ENCODE measurements around the gene RMRP. TPM values are rescaled to one million over a fixed set of nuclear protein-coding genes. Genes with fewer than 3 reads are reported as not detected.
A peak's percentile ranks its signal among the peaks of the same experiment; 100 is the strongest.

RMRP gene
- total and polyA plus RNA-seq, 4 donors, result 44.8 to 39,735 (median 15,277) TPM

DNA sequence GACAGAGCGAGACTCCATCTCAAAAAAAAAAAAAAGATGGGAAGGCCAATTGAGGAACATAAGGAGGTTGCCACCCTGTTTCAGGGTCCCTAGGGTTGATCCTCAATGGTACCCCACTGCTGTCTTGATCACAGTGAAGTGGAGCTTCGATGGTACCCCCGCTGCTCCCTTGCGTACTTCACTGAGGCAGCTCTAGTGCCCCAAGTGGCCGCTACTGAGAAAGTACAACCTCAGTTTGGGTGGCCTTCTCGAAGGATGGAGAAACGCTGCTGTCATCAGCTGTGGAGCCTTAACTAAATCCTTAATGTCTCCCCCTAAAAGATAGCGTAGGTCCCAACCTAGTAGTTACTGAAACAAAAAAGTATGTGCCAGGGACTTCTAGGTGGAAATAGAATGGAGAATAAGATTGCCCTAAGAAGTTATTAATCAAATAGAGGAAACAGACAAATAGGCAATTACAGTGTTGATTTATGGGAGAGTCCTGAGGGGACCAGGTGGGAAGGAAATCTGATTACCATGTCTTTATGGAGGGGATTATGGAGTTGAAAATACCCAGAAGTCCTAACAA, 46.5 kb downstream of the RMRP start:
- Histone ChIP-seq H3K27me3 (ENCODE audit: control insufficient read depth in 3 of 3, insufficient read depth in 3 of 3, low read length in 2 of 3) (peaks cover 0 to 2% (median 2%) of the 10 kb centered on the region in 3 donors), H3K4me1 (ENCODE audit: control insufficient read depth in 5 of 5, insufficient read depth in 5 of 5, low read length in 5 of 5) (peaks cover 0 to 8% (median 5%) of the 10 kb centered on the region in 5 donors), H3K36me3 (ENCODE audit: control insufficient read depth in 4 of 4, insufficient read depth in 4 of 4, low read length in 4 of 4) (peaks cover 2 to 23% (median 12%) of the 10 kb centered on the region in 4 donors), H3K9me3 (ENCODE audit: control insufficient read depth in 4 of 4, insufficient read depth in 3 of 4, low read length in 3 of 4) (no peaks in the 10 kb centered on the region), H3K4me3 (no peak overlapping the region), H3K27ac (ENCODE audit: low read depth in 1 of 2, low read length in 1 of 2) (no peak overlapping the region), H3K9ac (ENCODE audit: insufficient read depth in 1 of 2, low read length in 2 of 2) (no peak overlapping the region)
- no peak for ATAC-seq (ENCODE audit: insufficient read depth, low FRiP score)
- WGBS, 2 donors, result 19 to 20% methylated on average over 8 of the region's 8 CpGs
- DNase-seq, result peak; percentile 27 to 47 (median 41)
- TF ChIP-seq, protein P1, sequence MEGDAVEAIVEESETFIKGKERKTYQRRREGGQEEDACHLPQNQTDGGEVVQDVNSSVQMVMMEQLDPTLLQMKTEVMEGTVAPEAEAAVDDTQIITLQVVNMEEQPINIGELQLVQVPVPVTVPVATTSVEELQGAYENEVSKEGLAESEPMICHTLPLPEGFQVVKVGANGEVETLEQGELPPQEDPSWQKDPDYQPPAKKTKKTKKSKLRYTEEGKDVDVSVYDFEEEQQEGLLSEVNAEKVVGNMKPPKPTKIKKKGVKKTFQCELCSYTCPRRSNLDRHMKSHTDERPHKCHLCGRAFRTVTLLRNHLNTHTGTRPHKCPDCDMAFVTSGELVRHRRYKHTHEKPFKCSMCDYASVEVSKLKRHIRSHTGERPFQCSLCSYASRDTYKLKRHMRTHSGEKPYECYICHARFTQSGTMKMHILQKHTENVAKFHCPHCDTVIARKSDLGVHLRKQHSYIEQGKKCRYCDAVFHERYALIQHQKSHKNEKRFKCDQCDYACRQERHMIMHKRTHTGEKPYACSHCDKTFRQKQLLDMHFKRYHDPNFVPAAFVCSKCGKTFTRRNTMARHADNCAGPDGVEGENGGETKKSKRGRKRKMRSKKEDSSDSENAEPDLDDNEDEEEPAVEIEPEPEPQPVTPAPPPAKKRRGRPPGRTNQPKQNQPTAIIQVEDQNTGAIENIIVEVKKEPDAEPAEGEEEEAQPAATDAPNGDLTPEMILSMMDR (IDR thresholded peaks at IDR 0.05; ENCODE audit: control extremely low read depth, extremely low read depth), result peak; percentile 46

DNA sequence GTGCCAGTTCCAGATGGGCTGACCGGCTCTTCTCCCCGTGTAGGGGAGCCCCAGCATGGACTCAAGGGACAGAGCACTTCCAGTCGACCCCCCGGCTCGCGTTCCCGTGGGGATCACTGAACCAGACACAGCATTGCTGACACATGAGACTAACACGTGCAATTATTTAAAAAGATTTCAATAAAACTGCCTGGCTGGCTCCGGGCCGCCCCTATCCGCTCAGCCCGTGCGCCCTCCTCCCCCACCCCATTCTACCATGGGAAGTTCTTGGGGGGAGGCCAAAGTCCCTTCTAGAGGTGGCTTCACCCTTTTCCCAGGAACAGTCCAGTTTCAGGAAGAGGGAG, 48.0 kb downstream of the RMRP start:
- Histone ChIP-seq H3K9me3 (ENCODE audit: control insufficient read depth in 4 of 4, insufficient read depth in 3 of 4, low read length in 3 of 4) (no peaks in the 10 kb centered on the region), H3K9ac (ENCODE audit: insufficient read depth in 1 of 2, low read length in 2 of 2) (no peak overlapping the region), H3K36me3 (ENCODE audit: control insufficient read depth in 4 of 4, insufficient read depth in 4 of 4, low read length in 4 of 4) (peaks cover 2 to 23% (median 12%) of the 10 kb centered on the region in 4 donors), H3K27ac (ENCODE audit: low read depth in 1 of 2, low read length in 1 of 2) (no peak overlapping the region), H3K27me3 (ENCODE audit: control insufficient read depth in 3 of 3, insufficient read depth in 3 of 3, low read length in 2 of 3) (no peaks in the 10 kb centered on the region), H3K4me1 (ENCODE audit: control insufficient read depth in 5 of 5, insufficient read depth in 5 of 5, low read length in 5 of 5) (peaks cover 0 to 14% (median 10%) of the 10 kb centered on the region in 5 donors), H3K4me3 (no peak overlapping the region)
- TF ChIP-seq, protein P1 (IDR thresholded peaks at IDR 0.05; ENCODE audit: control extremely low read depth, extremely low read depth), result no peak
- WGBS, 2 donors, result 88 to 95% methylated on average over 13 of the region's 13 CpGs
- no peak for DNase-seq
- ATAC-seq (ENCODE audit: insufficient read depth, low FRiP score), result no peak

DNA sequence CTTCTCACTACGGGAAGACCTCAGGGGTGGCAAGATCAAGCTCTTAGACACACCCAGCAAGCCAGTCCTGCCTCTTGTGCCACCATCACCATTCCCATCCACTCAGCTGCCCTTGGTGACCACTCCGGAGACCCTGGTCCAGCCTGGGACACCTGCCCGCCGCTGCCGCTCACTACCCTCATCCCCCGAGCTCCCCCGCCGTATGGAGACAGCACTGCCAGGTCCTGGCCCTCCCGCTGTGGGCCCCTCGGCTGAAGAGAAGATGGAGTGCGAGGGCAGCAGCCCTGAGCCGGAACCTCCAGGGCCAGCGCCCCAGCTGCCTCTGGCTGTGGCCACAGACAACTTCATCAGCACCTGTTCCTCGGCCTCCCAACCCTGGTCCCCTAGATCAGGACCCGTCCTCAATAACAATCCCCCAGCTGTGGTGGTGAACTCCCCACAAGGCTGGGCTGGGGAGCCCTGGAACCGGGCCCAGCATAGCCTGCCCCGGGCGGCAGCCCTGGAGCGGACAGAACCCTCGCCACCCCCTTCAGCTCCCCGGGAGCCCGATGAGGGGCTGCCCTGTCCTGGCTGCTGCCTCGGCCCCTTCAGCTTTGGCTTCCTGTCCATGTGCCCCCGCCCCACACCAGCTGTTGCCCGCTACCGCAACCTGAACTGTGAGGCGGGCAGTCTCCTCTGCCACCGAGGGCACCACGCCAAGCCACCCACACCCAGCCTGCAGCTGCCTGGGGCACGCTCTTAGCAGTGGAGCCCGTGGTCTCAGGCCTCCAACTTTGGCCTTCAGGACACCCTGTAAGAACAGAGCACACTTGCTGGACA, 48.6 kb downstream of the RMRP start:
- TF ChIP-seq, protein P1 (IDR thresholded peaks at IDR 0.05; ENCODE audit: control extremely low read depth, extremely low read depth), result no peak
- DNase-seq, result no peak
- Histone ChIP-seq H3K4me3 (no peak overlapping the region), H3K27ac (ENCODE audit: low read depth in 1 of 2, low read length in 1 of 2) (no peak overlapping the region), H3K36me3 (ENCODE audit: control insufficient read depth in 4 of 4, insufficient read depth in 4 of 4, low read length in 4 of 4) (peaks cover 2 to 23% (median 12%) of the 10 kb centered on the region in 4 donors), H3K9me3 (ENCODE audit: control insufficient read depth in 4 of 4, insufficient read depth in 3 of 4, low read length in 3 of 4) (no peaks in the 10 kb centered on the region), H3K9ac (ENCODE audit: insufficient read depth in 1 of 2, low read length in 2 of 2) (no peak overlapping the region), H3K4me1 (ENCODE audit: control insufficient read depth in 5 of 5, insufficient read depth in 5 of 5, low read length in 5 of 5) (peaks cover 0 to 19% (median 10%) of the 10 kb centered on the region in 5 donors), H3K27me3 (ENCODE audit: control insufficient read depth in 3 of 3, insufficient read depth in 3 of 3, low read length in 2 of 3) (no peaks in the 10 kb centered on the region)
- 92 to 93% methylated on average over 31 of the region's 31 CpGs for WGBS, 2 donors
- ATAC-seq (ENCODE audit: insufficient read depth, low FRiP score), result no peak

Data from lung (tissue), 12 donors.